ENCODE results near the gene CAV2.

The CAV2 gene

GRCh38 chr7:116499168-116500077 is at the start of gene CAV2:
CAV2 (plus strand) TSS chr7:116499738; CDS start chr7:116499782, 44 bp downstream.
- H3K27ac ChIP-seq (ENCODE audit: low read depth, low read length), result no peak within 1 kb of the TSS

GRCh38 chr7:116449950-116450349 is 49.6 kb upstream of the CAV2 start:
- Histone ChIP-seq H4K20me1 (ENCODE audit: control insufficient read depth, insufficient read depth, low read depth, low read length) (no peaks in the 10 kb centered on the region), H3K9me3 (ENCODE audit: control insufficient read depth, insufficient read depth, low read length) (no peaks in the 10 kb centered on the region), H3K9me2 (replicated peaks; ENCODE audit: control insufficient read depth, low read length) (no peaks in the 10 kb centered on the region), H3K27ac (ENCODE audit: low read depth, low read length) (no peak overlapping the region), H3K36me3 (ENCODE audit: control insufficient read depth, low read length) (no peaks in the 10 kb centered on the region), H3K4me1 (ENCODE audit: control insufficient read depth, low read length) (no peaks in the 10 kb centered on the region), H3K27me3 (ENCODE audit: control insufficient read depth, low read length) (no peaks in the 10 kb centered on the region), H3K4me3 (ENCODE audit: low read length) (no peak overlapping the region), H3K4me2 (ENCODE audit: low read length) (no peak overlapping the region), H3F3A (ENCODE audit: control insufficient read depth, insufficient read depth) (no peaks in the 10 kb centered on the region), H3K79me2 (ENCODE audit: control insufficient read depth, low read length) (no peaks in the 10 kb centered on the region)
- TF ChIP-seq EZH2phosphoT487 (IDR thresholded peaks at IDR 0.05; ENCODE audit: borderline replicate concordance, low read length), result no peak
- no peak for TF ChIP-seq CTCF (IDR thresholded peaks at IDR 0.05; ENCODE audit: low read depth, low read length, poor library complexity, severe bottlenecking)

More at GRCh38 chr7:116499168-116500077, at the start of gene CAV2:
- H4K20me1 ChIP-seq (ENCODE audit: control insufficient read depth, insufficient read depth, low read depth, low read length), result no peaks in the 10 kb centered on the region
- H3K9me2 ChIP-seq (replicated peaks; ENCODE audit: control insufficient read depth, low read length), result no peaks in the 10 kb centered on the region
- no peaks in the 10 kb centered on the region for H3F3A ChIP-seq (ENCODE audit: control insufficient read depth, insufficient read depth)
- H3K79me2 ChIP-seq (ENCODE audit: control insufficient read depth, low read length), result no peaks in the 10 kb centered on the region
- no peak within 1 kb of the TSS for H3K4me2 ChIP-seq (ENCODE audit: low read length)
- H3K27me3 ChIP-seq (ENCODE audit: control insufficient read depth, low read length), result peaks cover 9% of the 10 kb centered on the region; the same call in 1 of the 2 replicates
- no peaks in the 10 kb centered on the region for H3K36me3 ChIP-seq (ENCODE audit: control insufficient read depth, low read length)
- 0 out of 2 replicates have a peak, but pooled peaks cover 6% of the 10 kb centered on the region for H3K9me3 ChIP-seq (ENCODE audit: control insufficient read depth, insufficient read depth, low read length)
- H3K4me1 ChIP-seq (ENCODE audit: control insufficient read depth, low read length), result no peaks in the 10 kb centered on the region
- TF ChIP-seq EZH2phosphoT487 (IDR thresholded peaks at IDR 0.05; ENCODE audit: borderline replicate concordance, low read length) (no peak), CTCF (IDR thresholded peaks at IDR 0.05; ENCODE audit: low read depth, low read length, poor library complexity, severe bottlenecking) (no peak)
- H3K4me3 ChIP-seq (ENCODE audit: low read length), result no peak within 1 kb of the TSS

- no peak overlapping the region for H3K4me3 ChIP-seq (ENCODE audit: low read length)
- H3K27me3 ChIP-seq (ENCODE audit: control insufficient read depth, low read length), result no peaks in the 10 kb centered on the region
- no peaks in the 10 kb centered on the region for H3K9me2 ChIP-seq (replicated peaks; ENCODE audit: control insufficient read depth, low read length)
- no peak overlapping the region for H3K27ac ChIP-seq (ENCODE audit: low read depth, low read length)
- no peaks in the 10 kb centered on the region for H3K36me3 ChIP-seq (ENCODE audit: control insufficient read depth, low read length)
- H3F3A ChIP-seq (ENCODE audit: control insufficient read depth, insufficient read depth), result no peaks in the 10 kb centered on the region
- no peaks in the 10 kb centered on the region for H3K9me3 ChIP-seq (ENCODE audit: control insufficient read depth, insufficient read depth, low read length)
- no peak overlapping the region for H3K4me2 ChIP-seq (ENCODE audit: low read length)
- no peaks in the 10 kb centered on the region for H3K79me2 ChIP-seq (ENCODE audit: control insufficient read depth, low read length)
- no peaks in the 10 kb centered on the region for H4K20me1 ChIP-seq (ENCODE audit: control insufficient read depth, insufficient read depth, low read depth, low read length)
- TF ChIP-seq EZH2phosphoT487 (IDR thresholded peaks at IDR 0.05; ENCODE audit: borderline replicate concordance, low read length), result no peak
- no peak for TF ChIP-seq CTCF (IDR thresholded peaks at IDR 0.05; ENCODE audit: low read depth, low read length, poor library complexity, severe bottlenecking)
- no peaks in the 10 kb centered on the region for H3K4me1 ChIP-seq (ENCODE audit: control insufficient read depth, low read length)
Measured at GRCh38 chr7:116451957-116452729, 47.4 kb upstream of the CAV2 start.

Data from DOHH2 (cell line).